Measurements from ENCODE around the gene COPZ1. TPM values are rescaled to one million over a fixed set of nuclear protein-coding genes. Genes with fewer than 3 reads are reported as not detected.

Gene COPZ1
- total and polyA plus RNA-seq, 9 of the 15 experiments (the other 6 are each of a cell fraction or from before 2014, with no cell fraction given), result 137 to 487 (median 233) TPM

DNA sequence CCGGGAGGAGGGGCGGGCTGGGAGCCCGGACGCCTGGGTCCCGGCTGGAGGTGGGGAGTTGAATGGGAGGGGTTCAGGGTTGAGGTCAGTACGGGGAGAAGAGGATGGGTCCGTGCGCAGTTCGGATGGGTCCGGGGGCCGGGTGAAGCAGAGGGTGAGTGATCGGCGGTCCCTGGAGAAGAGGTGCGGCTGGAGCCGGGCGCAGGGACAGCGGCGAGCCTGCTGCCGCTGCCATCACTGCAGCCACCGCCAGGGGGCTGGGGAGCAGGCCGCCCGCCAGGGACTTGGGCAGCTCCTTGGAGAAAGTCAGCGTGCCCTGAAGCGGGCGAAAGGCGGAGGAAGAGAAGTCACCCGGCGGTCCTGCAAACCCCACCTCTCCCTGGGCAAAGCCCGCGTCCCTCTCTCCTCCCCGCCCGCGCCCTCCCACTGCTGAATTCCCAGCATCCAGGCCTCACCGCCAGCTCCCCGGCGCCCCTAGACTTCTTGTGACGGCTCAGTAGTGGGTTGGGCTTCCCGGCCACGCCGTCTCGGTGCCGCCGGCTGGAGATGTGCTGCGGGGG lies 45.3 kb downstream of the COPZ1 start (continued):
- TF ChIP-seq, protein P1, sequence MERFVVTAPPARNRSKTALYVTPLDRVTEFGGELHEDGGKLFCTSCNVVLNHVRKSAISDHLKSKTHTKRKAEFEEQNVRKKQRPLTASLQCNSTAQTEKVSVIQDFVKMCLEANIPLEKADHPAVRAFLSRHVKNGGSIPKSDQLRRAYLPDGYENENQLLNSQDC (CRISPR knock-in tag; IDR thresholded peaks at IDR 0.05), result no peak
- TF ChIP-seq ATF7 (IDR thresholded peaks at IDR 0.05) (no peak), CBX2 (IDR thresholded peaks at IDR 0.05; ENCODE audit: insufficient read depth, low read length, poor library complexity, severe bottlenecking) (no peak), ZNF77 (CRISPR knock-in tag; IDR thresholded peaks at IDR 0.05) (no peak), ZNF311 (CRISPR knock-in tag; IDR thresholded peaks at IDR 0.05) (no peak), ZNF75A (CRISPR knock-in tag; IDR thresholded peaks at IDR 0.05) (no peak), MAFK (IDR thresholded peaks at IDR 0.05; ENCODE audit: low read length) (peak; percentile 18; the same call in 1 of the 2 replicates), RAD51 (IDR thresholded peaks at IDR 0.05; ENCODE audit: borderline replicate concordance, low read depth) (0 out of 2 replicates have a peak, but pooled peaks have one; percentile 8), PHF21A (IDR thresholded peaks at IDR 0.05; ENCODE audit: borderline replicate concordance, low read depth) (no peak)
- TF ChIP-seq, protein P2, sequence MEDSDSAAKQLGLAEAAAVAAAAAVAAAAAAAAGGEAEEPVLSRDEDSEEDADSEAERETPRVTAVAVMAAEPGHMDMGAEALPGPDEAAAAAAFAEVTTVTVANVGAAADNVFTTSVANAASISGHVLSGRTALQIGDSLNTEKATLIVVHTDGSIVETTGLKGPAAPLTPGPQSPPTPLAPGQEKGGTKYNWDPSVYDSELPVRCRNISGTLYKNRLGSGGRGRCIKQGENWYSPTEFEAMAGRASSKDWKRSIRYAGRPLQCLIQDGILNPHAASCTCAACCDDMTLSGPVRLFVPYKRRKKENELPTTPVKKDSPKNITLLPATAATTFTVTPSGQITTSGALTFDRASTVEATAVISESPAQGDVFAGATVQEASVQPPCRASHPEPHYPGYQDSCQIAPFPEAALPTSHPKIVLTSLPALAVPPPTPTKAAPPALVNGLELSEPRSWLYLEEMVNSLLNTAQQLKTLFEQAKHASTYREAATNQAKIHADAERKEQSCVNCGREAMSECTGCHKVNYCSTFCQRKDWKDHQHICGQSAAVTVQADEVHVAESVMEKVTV (CRISPR knock-in tag; IDR thresholded peaks at IDR 0.05), result peak; percentile 31; the same call in 1 of the 2 replicates
- TF ChIP-seq, protein P3, sequence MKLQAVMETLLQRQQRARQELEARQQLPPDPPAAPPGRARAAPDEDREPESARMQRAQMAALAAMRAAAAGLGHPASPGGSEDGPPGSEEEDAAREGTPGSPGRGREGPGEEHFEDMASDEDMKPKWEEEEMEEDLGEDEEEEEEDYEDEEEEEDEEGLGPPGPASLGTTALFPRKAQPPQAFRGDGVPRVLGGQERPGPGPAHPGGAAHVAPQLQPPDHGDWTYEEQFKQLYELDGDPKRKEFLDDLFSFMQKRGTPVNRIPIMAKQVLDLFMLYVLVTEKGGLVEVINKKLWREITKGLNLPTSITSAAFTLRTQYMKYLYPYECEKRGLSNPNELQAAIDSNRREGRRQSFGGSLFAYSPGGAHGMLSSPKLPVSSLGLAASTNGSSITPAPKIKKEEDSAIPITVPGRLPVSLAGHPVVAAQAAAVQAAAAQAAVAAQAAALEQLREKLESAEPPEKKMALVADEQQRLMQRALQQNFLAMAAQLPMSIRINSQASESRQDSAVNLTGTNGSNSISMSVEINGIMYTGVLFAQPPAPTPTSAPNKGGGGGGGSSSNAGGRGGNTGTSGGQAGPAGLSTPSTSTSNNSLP (IDR thresholded peaks at IDR 0.05; ENCODE audit: borderline replicate concordance, low read depth, low read length), result no peak
- TF ChIP-seq, protein P4, sequence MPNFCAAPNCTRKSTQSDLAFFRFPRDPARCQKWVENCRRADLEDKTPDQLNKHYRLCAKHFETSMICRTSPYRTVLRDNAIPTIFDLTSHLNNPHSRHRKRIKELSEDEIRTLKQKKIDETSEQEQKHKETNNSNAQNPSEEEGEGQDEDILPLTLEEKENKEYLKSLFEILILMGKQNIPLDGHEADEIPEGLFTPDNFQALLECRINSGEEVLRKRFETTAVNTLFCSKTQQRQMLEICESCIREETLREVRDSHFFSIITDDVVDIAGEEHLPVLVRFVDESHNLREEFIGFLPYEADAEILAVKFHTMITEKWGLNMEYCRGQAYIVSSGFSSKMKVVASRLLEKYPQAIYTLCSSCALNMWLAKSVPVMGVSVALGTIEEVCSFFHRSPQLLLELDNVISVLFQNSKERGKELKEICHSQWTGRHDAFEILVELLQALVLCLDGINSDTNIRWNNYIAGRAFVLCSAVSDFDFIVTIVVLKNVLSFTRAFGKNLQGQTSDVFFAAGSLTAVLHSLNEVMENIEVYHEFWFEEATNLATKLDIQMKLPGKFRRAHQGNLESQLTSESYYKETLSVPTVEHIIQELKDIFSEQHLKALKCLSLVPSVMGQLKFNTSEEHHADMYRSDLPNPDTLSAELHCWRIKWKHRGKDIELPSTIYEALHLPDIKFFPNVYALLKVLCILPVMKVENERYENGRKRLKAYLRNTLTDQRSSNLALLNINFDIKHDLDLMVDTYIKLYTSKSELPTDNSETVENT (CRISPR knock-in tag; IDR thresholded peaks at IDR 0.05), result 0 out of 2 replicates have a peak, but pooled peaks have one; percentile 54
